ENCODE data around the gene KLF16.

KLF16 gene

DNA sequence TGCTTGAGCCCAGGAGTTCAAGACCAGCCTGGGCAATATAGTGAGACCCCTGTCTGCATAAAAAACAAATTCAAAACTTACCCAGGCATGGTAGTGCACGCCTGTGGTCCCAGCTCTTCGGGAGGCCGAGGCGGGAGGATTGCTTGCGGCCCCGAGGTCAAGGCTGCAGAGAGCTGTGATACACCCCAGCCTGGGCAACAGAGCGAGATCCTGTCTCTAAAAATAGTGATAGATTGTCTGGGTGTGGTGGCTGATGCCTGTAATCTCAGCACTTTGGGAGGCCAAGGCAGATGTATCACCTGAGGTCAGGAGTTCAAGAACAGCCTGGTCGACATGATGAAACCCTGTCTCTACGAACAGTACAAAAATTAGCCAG, 4.0 kb upstream of the KLF16 start:
- no peak for DNase-seq (ENCODE audit: low read depth in 2 of 2)

DNA sequence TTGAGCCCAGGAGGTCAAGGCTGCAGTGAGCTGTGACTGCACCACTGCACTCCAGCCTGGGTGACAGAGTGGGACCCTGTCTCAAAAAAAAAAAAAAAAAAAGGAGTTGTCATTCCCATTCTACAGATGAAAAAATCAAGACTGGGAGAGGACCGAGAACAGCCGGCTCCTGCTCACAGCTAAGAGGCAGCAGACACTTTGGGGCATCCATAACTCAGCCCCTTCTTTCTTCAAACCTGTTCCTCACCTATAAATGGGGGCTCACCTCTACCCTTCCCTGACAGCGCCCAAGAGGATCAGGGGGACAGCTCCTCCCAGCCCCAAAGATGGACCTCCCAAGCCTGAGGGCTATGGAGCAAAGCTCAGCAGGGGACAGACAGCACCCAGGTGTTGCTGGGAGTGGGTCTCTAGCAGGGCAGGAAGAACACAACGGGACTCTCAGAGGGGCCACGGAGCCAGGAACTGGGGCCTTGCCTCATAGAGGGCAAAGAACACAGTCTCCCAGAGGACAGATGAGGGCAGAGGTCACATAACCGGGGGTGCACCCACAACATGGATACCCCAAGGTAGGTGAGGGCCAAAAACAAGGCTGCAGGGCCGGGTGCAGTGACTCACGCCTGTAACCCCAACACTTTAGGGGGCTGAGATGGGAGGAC, 3.4 kb upstream of the KLF16 start:
- DNase-seq (ENCODE audit: low read depth in 2 of 2): no peak

DNA sequence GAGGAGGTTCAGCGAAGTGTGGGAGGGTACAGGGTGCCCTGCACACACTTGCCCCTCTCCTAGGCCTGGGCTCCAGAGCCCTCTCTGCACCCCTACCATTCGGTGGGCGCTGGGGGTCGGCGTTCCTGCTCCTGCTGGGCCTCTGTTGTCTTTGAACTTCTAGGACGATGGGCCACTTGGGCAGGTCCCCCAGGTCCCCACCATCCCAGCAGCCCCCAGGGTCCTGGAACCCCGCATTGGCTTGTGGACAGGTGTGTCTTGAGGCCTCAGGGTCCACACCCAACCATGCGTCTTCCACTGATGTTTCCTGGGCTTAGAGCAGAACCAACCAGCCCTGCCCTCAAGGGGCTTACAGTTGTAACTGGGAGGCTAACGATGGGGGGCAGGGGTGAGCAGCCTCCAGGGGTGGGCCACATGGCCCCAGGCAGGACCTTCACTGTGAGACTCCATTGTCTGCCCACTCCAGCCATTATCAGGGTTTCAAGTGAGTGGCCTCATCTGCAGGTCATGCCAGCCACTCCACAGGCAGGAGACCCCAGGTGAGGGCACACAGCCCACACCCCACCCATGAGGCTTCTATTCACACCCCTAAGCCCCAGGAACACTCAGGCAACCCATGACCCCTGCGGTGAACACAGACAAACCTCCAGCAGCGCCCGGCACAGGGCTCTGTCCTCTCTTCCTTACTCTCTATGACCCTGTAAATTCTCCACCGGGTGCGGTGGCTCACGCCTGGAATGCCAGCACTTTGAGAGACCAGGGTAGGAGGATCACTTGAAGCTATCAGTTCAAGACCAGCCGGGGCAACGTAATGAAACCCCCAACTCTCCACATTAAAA, 2.0 kb upstream of the KLF16 start:
- DNase-seq (ENCODE audit: low read depth in 2 of 2): no peak

GRCh38 chr19:1864480-1865171, 1.2 kb upstream of the KLF16 start:
- no peak for DNase-seq (ENCODE audit: low read depth in 2 of 2)

DNA sequence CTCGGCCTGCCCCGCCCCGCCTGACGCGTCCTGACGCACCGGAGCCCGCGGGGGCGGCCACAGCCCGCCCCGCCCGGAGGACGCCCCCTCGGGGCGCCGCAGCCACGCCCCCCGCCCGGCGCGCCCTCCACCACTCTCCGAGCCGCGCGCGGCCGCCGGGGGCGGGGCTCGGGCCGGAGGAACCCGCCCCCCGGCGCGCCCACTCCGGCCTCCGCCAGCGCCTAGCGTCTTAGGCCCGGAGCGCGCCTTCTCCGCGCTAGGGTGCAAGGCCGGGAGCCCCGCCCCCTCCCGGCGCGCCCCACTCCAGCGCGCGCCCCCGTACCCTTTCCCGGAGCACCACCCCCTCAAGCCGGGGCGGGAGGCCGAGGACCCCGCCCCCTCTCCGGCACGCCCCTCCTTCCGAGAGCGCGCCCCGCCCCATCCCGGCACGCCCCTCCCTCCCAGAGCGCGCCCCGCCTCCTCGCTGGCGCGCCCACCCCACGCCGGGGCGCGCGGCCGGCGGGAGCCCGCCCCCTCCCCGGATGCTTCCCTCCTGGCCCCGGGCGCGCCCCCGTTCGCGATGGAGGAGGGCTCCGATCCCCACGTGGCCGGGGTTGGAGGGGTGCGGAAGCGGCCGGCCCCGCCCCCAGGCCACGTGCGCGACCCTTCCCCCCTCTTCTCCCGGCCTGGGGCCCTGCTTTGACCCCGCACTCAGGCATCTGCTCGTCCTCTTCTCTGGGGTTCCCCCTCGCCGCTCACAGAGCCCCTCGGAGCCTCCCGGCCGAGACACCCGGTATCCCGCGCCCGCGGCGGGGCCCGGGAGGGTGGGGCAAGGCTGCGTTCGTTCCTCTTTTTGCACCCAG, 480 bp upstream of the KLF16 start:
- peak; percentile 91 to 92 for DNase-seq (ENCODE audit: low read depth in 2 of 2)

GRCh38 chr19:1862424-1863327, 703 bp downstream of the KLF16 start:
- DNase-seq (ENCODE audit: low read depth in 2 of 2): no peak

GRCh38 chr19:1862068-1862423, 1.3 kb downstream of the KLF16 start:
- DNase-seq (ENCODE audit: low read depth in 2 of 2): no peak

DNA sequence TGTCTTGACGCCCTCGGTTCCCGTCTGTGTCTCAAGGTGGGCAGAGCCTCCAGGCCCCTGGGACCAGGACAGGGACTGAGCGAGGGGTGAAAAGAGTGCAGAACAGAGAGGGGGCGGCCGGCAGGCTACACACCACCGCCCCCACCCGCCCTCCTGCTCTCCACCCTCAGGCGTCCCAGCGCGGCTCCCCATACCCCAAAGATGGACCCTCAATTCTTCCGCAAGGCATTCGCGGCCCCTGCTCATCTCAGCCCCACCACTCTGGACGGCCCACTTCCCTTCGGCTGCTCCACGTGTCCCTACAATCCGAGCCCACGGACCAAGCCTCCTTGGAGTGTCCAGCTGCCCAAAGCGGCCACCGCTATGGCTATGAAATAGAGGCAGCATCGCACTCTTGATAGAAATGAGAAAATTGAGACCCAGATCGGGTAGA, 1.8 kb downstream of the KLF16 start:
- no peak for DNase-seq (ENCODE audit: low read depth in 2 of 2)

GRCh38 chr19:1860821-1861598, 2.4 kb downstream of the KLF16 start:
- no peak for DNase-seq (ENCODE audit: low read depth in 2 of 2)

- peak in 1 of 2 experiments; percentile 35 for DNase-seq (ENCODE audit: low read depth in 2 of 2)
Measured at GRCh38 chr19:1860042-1860775, 3.2 kb downstream of the KLF16 start.

GRCh38 chr19:1859331-1859781, 4.0 kb downstream of the KLF16 start:
- DNase-seq (ENCODE audit: low read depth in 2 of 2): no peak

GRCh38 chr19:1858412-1859081, 4.8 kb downstream of the KLF16 start:
- DNase-seq (ENCODE audit: low read depth in 2 of 2): no peak

- DNase-seq (ENCODE audit: low read depth in 2 of 2): no peak
Measured at GRCh38 chr19:1857648-1858326, 5.6 kb downstream of the KLF16 start.

GRCh38 chr19:1856698-1857603, 6.4 kb downstream of the KLF16 start:
- DNase-seq (ENCODE audit: low read depth in 2 of 2): no peak

- DNase-seq (ENCODE audit: low read depth in 2 of 2): no peak
Measured at GRCh38 chr19:1856345-1856697, 7.1 kb downstream of the KLF16 start.

DNA sequence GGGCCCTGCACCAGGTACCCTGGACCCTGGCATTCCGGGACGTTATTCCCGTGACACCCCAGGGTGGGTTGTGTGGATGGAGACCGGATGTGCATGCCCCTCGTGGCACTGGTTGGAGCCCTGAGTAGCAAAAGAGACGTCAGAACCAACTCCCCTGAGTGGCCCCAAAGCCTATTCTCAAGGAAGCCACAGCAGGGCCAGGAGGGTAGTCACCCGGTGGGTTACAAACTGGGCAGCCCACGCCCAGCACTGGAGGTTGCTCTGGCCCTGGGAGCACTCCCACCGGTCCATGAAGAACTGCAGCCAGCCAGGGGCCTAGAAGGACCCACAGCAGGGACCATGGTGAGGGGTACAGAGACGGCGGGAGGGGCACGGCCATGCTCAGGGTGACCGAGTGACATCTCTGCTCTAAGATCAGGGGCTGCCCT, 7.5 kb downstream of the KLF16 start:
- DNase-seq (ENCODE audit: low read depth in 2 of 2): no peak
